GM23338 (cell line): ENCODE data around the gene TOR1B.

Source experiments
- CTCF ChIP-seq, 2 experiments: fragments of 200-600 bp in 1 of 2; sonication (generic) in 1 of 2; conservative IDR thresholded peaks; 2 replicates each; pipeline versions ENCODE4 v1.5.1 to v1.6.1; 2016 to 2017; ENCODE audit warnings: antibody characterized with exemption in 2 of 2, low read depth in 2 of 2, mild to moderate bottlenecking in 2 of 2, moderate library complexity in 1 of 2
- EZH2 ChIP-seq: fragments of 200-600 bp; sonication (generic); IDR thresholded peaks from one replicate; pipeline ENCODE4 v1.8.0; 2017; ENCODE audit warnings: antibody characterized with exemption, mild to moderate bottlenecking, low read depth; ENCODE audit not compliant: unreplicated experiment
- EZH2phosphoT487 ChIP-seq: fragments of 200-600 bp; sonication (generic); IDR thresholded peaks from one replicate; pipeline ENCODE4 v1.8.1; 2018; ENCODE audit warnings: antibody characterized with exemption; ENCODE audit not compliant: unreplicated experiment
- REST ChIP-seq: IDR thresholded peaks from one replicate; pipeline ENCODE4 v1.6.1; 2018; ENCODE audit warnings: antibody characterized with exemption; ENCODE audit not compliant: unreplicated experiment

- TF ChIP-seq CTCF (conservative IDR thresholded peaks at IDR 0.05; ENCODE audit: low read depth in 2 of 2), result no peak
- TF ChIP-seq EZH2phosphoT487, result no peak
- no peak for TF ChIP-seq EZH2
- no peak for TF ChIP-seq REST
Measured at GRCh38 chr9:129785866-129786265, 17.1 kb upstream of the TOR1B start.
